GM10847 (cell line): ENCODE results near the gene IFNW1.

Experiments used
- POLR2A ChIP-seq: IDR thresholded peaks from 2 replicates; pipeline ENCODE4 v1.6.1; 2011; ENCODE audit not compliant: insufficient read length; ENCODE audit errors: extremely low read depth

IFNW1 gene

GRCh38 chr9:21119093-21119770 lies 22.4 kb downstream of the IFNW1 start:
- no peak for TF ChIP-seq POLR2A

- TF ChIP-seq POLR2A = no peak
These were observed 27.3 kb downstream of the IFNW1 start for GRCh38 chr9:21114311-21114710.

GRCh38 chr9:21110708-21111576 lies 30.7 kb downstream of the IFNW1 start:
- TF ChIP-seq POLR2A = no peak

- TF ChIP-seq POLR2A = no peak
These were observed 36.8 kb downstream of the IFNW1 start for GRCh38 chr9:21104787-21105186.

GRCh38 chr9:21102305-21102704 lies 39.3 kb downstream of the IFNW1 start:
- TF ChIP-seq POLR2A = no peak

- TF ChIP-seq POLR2A = no peak
These were observed 43.8 kb downstream of the IFNW1 start for GRCh38 chr9:21097817-21098216.

- no peak for TF ChIP-seq POLR2A
These were observed 44.8 kb downstream of the IFNW1 start for GRCh38 chr9:21096901-21097255.

GRCh38 chr9:21096172-21096900 lies 45.3 kb downstream of the IFNW1 start:
- no peak for TF ChIP-seq POLR2A

GRCh38 chr9:21095561-21095960 lies 46.1 kb downstream of the IFNW1 start:
- no peak for TF ChIP-seq POLR2A
